Muscle layer of duodenum (tissue), 2 donors: ENCODE results near the gene USP7.
"Not testable (repeated sequence)": the region's sequence is repeated elsewhere in the genome, so short reads cannot be mapped to it uniquely, and the experiment has no call there.

Experiments used
- H3K27ac ChIP-seq: one replicate; pipeline ENCODE4 v1.7.0; 2013; ENCODE audit warnings: mild to moderate bottlenecking, low read length
- H3K27me3 ChIP-seq: one replicate; pipeline ENCODE4 v1.7.0; 2013; ENCODE audit warnings: low read depth, mild to moderate bottlenecking, control low read depth, low read length
- H3K36me3 ChIP-seq, 2 donors: one replicate each; pipeline ENCODE4 v1.7.0; 2013; ENCODE audit warnings: low read length in 2 of 2, control low read depth in 1 of 2, mild to moderate bottlenecking in 1 of 2; ENCODE audit not compliant: insufficient read depth in 2 of 2, control insufficient read depth in 1 of 2
- H3K4me1 ChIP-seq, 2 donors: one replicate each; pipeline ENCODE4 v1.7.0; 2013; ENCODE audit warnings: low read length in 2 of 2, mild to moderate bottlenecking in 2 of 2, control low read depth in 1 of 2, moderate library complexity in 1 of 2; ENCODE audit not compliant: insufficient read depth in 2 of 2, control insufficient read depth in 1 of 2
- H3K4me3 ChIP-seq, 2 donors: one replicate each; pipeline ENCODE4 v1.7.0; 2013; ENCODE audit warnings: low read length in 2 of 2, low read depth in 1 of 2, mild to moderate bottlenecking in 1 of 2
- H3K9me3 ChIP-seq, 2 donors: one replicate each; pipeline ENCODE4 v1.7.0; 2013; ENCODE audit warnings: low read length in 2 of 2, control low read depth in 1 of 2, mild to moderate bottlenecking in 1 of 2; ENCODE audit not compliant: control insufficient read depth in 1 of 2
- donor health status: healthy.

Gene USP7

DNA sequence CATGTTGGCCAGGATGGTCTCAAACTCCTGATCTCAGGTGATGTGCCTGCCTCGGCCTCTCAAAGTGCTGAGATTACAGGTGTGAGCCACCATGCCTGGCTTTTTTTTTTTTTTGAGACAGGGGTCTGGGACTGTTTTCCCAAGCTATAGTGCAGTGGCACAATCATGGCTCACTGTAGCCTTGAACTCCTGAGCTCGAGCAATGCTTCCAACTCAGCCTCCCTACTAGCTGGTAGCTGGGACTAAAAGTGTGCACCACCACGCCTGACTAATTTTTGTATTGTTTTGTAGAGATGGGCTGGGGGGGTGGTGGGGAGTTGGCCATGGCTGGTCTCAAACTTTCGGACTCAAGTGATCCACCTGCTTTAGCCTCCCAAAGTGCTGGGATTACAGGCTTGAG, 36.1 kb upstream of the USP7 start:
- Histone ChIP-seq H3K27ac (no peak overlapping the region), H3K9me3 (no peaks in the 10 kb centered on the region), H3K27me3 (no peaks in the 10 kb centered on the region), H3K36me3 (no peaks in the 10 kb centered on the region), H3K4me3 (no peak overlapping the region), H3K4me1 (no peaks in the 10 kb centered on the region)

DNA sequence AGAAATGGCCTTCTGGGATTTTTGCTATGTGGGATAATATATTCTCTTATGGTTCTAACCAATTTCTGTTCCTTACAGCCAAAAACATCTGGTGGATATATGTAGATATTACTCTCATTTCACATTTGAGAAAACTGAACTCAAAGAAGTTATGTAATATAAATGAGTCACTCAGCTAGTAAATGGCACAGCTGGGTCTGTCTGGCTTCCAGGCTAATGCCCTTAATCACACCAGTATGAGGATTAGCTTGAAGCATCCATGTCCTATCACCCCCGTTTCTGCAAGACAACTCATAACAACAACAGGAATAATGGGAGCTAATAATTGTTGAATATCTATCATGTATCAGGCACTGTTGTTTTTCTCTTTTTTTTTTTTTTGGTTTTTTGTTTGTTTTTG, 34.4 kb upstream of the USP7 start:
- Histone ChIP-seq H3K4me3 (no peak overlapping the region), H3K4me1 (no peaks in the 10 kb centered on the region), H3K36me3 (no peaks in the 10 kb centered on the region), H3K27ac (no peak overlapping the region), H3K27me3 (no peaks in the 10 kb centered on the region), H3K9me3 (no peaks in the 10 kb centered on the region)

DNA sequence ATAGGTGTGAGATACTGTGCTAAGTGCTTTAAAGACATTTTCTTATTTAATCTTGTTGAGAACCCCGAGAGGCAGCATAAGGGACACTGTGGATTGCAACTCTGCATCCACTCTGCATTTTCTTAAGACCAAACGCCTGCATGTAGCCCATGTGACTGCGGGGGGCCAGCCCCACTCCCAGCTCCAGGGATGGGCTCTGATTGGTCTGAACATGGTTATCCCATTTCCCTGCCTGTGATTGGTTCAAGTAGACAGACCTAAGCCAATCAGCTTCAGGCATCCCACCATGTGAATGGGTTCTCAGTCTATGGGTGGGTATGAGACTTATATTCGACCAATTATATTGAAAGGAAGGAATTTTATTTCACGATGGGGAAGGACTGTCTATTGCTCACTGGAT, 33.2 kb upstream of the USP7 start:
- Histone ChIP-seq H3K27me3 (no peaks in the 10 kb centered on the region), H3K4me3 (no peak overlapping the region), H3K4me1 (no peaks in the 10 kb centered on the region), H3K27ac (no peak overlapping the region), H3K36me3 (no peaks in the 10 kb centered on the region), H3K9me3 (no peaks in the 10 kb centered on the region)

DNA sequence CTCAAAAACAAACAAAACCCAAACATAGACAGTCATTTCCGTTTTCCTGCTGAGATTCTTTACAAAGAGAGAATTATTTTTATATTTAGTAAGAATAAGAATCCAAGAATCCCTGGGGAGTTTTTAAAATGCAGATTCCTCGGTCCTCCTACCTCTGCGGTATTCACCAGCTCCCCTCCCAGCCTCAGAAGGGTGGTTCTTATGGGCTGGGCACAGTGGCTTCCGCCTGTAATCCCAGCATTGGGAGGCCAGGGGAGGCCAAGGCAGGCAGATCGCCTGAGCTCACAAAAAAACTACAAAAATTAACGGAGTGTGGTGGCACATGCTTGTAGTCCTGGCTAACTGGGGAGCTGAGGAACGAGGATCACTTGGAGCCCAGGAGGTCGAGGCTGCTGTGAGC, 26.7 kb upstream of the USP7 start:
- H3K36me3 ChIP-seq = no peaks in the 10 kb centered on the region
- H3K27ac ChIP-seq = no peak overlapping the region
- H3K9me3 ChIP-seq = no peaks in the 10 kb centered on the region
- no peaks in the 10 kb centered on the region for H3K4me1 ChIP-seq
- no peak overlapping the region for H3K4me3 ChIP-seq
- H3K27me3 ChIP-seq = no peaks in the 10 kb centered on the region

DNA sequence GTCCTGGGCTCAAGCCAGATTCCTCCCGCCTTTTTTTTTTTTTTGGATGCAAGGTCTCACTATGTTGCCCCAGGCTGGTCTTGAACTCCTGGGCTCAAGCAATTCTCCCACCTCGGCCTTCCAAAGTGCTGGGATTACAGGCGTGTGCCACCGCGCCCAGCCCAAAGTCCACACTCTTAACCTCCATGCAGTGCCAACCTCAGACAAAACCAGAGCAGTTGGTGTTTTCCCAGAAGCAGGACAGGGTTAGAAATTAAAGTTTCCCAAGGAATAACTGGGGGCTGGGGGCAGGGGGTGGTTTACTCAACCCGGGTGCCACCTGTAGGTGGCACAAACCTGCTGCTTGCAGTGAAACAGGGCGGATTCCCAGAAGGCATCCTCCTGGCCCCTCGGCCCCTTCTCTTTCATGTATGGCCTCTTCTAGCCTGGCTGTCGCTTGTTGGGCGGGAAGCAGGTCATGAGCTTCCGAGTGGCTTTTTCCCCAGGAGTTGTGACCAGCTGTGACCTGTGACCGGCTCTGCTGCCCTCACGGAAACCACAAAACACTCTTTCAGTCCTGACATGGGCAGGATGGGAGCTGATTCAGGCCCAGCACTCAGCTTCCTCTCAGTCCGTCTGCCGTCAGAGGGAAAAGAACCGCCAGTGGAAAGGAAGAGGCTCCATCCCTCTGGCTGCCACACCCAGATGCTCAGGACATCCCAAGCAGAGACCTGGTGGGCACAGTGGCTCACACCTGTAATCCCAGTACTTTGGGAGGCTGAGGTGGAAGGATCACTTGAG, 25.6 kb upstream of the USP7 start:
- Histone ChIP-seq H3K27ac (peak overlapping the region; percentile 51), H3K4me1 (no peaks in the 10 kb centered on the region), H3K9me3 (no peaks in the 10 kb centered on the region), H3K36me3 (no peaks in the 10 kb centered on the region), H3K27me3 (no peaks in the 10 kb centered on the region), H3K4me3 (no peak overlapping the region)

DNA sequence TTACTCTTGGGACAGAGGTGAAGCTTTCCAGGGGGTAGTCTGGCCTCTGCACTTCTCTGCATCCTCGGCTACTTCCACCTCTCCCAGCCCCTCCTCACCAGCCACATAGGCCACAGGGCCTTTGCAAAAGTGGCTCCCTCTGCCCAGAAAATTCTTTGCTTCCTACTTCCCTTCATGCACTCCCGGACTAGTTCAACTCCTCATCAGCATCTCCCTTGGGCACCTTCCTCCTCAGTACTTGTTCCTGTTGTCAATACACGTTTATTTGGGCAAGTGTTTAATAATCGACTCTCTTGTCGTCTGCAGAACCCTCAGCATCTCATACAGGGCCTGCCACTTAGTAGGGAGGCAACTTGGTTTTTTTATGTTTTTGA, 23.1 kb upstream of the USP7 start:
- H3K36me3 ChIP-seq = no peaks in the 10 kb centered on the region
- no peaks in the 10 kb centered on the region for H3K27me3 ChIP-seq
- no peak overlapping the region for H3K27ac ChIP-seq
- no peaks in the 10 kb centered on the region for H3K9me3 ChIP-seq
- H3K4me3 ChIP-seq = no peak overlapping the region
- H3K4me1 ChIP-seq = no peaks in the 10 kb centered on the region

DNA sequence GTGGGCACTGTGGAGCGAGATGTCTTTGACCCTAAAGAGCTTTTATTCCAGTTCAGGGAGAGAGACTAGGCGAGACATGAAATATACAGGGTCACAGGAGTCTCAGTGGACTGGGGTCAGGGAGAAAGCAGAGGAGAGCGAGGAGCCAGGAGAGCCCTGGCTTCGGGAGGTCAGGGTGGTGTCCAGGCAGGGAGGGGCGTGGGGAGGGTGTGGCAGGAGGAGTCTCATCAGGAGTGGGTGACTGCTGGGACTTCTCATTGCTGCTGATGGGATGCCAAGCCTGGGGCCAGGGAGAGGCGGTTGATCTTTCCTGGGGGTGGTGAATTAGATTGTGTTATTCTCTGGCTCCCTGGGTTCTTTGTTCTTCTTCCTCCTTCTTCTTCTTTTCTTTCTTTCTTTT, 22.4 kb upstream of the USP7 start:
- Histone ChIP-seq H3K4me3 (no peak overlapping the region), H3K27ac (no peak overlapping the region), H3K4me1 (no peaks in the 10 kb centered on the region), H3K36me3 (no peaks in the 10 kb centered on the region), H3K27me3 (no peaks in the 10 kb centered on the region), H3K9me3 (no peaks in the 10 kb centered on the region)

DNA sequence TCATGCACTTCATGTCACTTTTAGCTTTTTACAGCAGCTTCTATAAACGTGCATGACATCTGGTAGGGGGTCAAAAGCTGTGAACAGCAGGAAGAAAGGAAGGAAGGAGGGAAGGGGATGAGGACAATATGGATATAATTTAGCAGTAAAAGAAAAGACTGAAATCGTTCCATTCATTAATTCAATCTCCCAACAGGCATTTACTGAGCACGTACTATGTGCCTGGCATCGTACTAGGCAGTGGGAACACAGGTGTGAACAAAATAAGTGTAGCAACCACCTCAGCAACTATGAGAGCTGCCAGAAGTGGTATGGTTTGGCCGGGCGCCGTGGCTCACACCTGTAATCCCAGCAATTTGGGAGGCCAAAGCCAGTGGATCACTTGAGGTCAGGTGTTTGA, 19.1 kb upstream of the USP7 start:
- H3K9me3 ChIP-seq = no peaks in the 10 kb centered on the region

DNA sequence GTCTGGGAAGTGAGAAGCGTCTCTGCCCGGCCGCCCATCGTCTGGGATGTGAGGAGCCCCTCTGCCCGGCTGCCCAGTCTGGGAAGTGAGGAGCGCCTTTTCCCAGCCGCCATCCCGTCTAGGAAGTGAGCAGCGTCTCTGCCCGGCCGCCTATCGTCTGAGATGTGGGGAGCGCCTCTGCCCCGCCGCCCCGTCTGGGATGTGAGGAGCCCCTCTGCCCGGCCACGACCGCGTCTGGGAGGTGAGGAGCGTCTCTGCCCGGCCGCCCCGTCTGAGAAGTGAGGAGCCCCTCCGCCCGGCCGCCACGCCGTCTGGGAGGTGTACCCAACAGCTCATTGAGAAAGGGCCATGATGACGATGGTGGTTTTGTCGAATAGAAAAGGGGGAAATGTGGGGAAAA, 18.2 kb upstream of the USP7 start:
- not testable (repeated sequence) for H3K4me3 ChIP-seq, H3K27me3 ChIP-seq, H3K4me1 ChIP-seq, H3K27ac ChIP-seq, H3K36me3 ChIP-seq, H3K9me3 ChIP-seq

More for the DNA sequence above, 19.1 kb upstream of the USP7 start:
- H3K27me3 ChIP-seq = no peaks in the 10 kb centered on the region
- H3K36me3 ChIP-seq = no peaks in the 10 kb centered on the region
- H3K4me3 ChIP-seq = no peak overlapping the region
- no peaks in the 10 kb centered on the region for H3K4me1 ChIP-seq
- no peak overlapping the region for H3K27ac ChIP-seq

DNA sequence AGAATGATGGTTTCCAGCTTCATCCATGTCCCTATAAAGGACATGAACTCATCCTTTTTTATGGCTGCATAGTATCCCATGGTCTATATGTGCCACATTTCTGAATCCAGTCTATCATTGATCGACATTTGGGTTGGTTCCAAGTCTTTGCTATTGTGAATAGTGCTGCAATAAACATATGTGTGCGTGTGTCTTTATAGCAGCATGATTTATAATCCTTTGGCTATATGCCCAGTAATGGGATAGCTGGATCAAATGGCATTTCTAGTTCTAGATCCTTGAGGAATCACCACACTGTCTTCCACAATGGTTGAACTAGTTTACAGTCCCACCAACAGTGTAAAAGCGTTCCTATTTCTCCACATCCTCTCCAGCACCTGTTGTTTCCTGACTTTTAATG, 12.5 kb upstream of the USP7 start:
- H3K4me1 ChIP-seq, H3K4me3 ChIP-seq, H3K27me3 ChIP-seq, H3K9me3 ChIP-seq, H3K27ac ChIP-seq, H3K36me3 ChIP-seq: not testable (repeated sequence)

DNA sequence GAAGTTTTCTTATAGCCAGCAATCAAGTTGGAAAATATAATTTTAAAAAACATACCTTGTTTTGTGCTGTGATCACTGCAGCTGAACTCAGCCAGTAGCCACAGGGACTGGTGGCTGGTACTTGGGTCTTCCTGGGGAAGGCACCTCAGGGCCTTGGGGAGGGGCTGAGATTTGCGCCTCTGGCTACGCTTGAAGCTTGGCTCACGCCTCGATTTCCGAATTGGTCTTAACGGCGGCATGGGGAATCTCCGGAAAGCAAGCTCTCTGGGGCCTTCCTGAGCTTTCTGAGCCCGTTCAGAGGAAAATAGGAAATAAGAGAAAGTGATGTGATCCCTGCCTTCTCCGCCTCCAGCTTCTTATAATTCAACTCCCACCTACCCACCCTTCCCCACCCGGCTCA, 11.3 kb upstream of the USP7 start:
- Histone ChIP-seq H3K4me3 (no peak overlapping the region), H3K9me3 (peaks cover 0 to 2% of the 10 kb centered on the region in 2 donors), H3K4me1 (no peaks in the 10 kb centered on the region), H3K36me3 (no peaks in the 10 kb centered on the region), H3K27ac (no peak overlapping the region), H3K27me3 (no peaks in the 10 kb centered on the region)

DNA sequence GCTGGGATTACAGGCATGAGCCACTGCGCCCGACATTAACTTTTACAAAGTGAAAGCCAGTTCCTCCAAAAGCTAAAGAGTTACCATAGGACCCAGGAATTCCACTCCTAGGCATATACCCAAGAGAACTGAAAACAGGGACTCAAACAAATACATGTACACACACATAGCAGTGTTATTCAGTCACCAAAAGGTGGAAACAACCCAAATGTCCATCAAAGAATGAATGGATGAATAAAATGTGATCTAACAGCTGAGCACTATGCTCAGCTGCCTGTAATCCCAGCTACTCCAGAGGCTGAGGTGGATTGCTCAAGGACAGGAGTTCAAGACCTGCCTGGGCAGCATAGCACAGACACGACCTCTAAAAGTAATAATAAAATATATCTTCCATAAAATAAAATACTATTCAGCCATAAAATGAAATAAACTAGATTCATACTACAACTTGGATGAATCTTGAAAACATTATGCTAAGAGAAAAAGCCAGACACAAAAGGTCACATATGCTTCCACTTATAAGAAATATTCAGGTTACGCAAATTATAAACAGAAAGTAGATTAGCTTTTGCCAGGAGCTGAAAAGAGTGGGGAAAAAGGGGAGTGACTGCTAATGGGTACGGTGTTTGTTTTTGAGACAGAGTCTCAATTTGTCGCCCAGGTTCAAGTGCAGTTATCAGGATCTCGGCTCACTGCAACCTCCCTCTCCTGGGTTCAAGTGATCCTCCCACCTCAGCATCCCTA, 9.3 kb upstream of the USP7 start:
- no peak overlapping the region for H3K4me3 ChIP-seq
- no peaks in the 10 kb centered on the region for H3K4me1 ChIP-seq
- no peak overlapping the region for H3K27ac ChIP-seq
- no peaks in the 10 kb centered on the region for H3K36me3 ChIP-seq
- no peaks in the 10 kb centered on the region for H3K27me3 ChIP-seq
- H3K9me3 ChIP-seq = peaks cover 0 to 2% of the 10 kb centered on the region in 2 donors
